ENCODE results near the gene LCN1. TPM values are rescaled to one million over a fixed set of nuclear protein-coding genes. Genes with fewer than 3 reads are reported as not detected.

The LCN1 gene
- total and polyA plus RNA-seq, 2 experiments from 2014 or later = 0.27 TPM; not detected in 1

GRCh38 chr9:135471791-135472640 is 49.2 kb upstream of the LCN1 start:
- Histone ChIP-seq H3K9me2 (ENCODE audit: insufficient read depth) (no peaks in the 10 kb centered on the region), H3K36me3 (ENCODE audit: insufficient read depth) (no peaks in the 10 kb centered on the region), H3F3A (replicated peaks; ENCODE audit: low read depth) (no peaks in the 10 kb centered on the region), H3K4me2 (peak overlapping the region; percentile 51; the same call in 1 of the 2 replicates), H3K79me2 (replicated peaks; ENCODE audit: insufficient read depth) (peaks cover 3% of the 10 kb centered on the region; the same call in 1 of the 2 replicates), H2AFZ (no peak overlapping the region), H3K27ac (ENCODE audit: low read depth) (peak overlapping the region; percentile 50; the same call in 1 of the 2 replicates), H3K27me3 (ENCODE audit: insufficient read depth) (no peaks in the 10 kb centered on the region), H3K4me1 (ENCODE audit: insufficient read depth) (0 out of 2 replicates have a peak, but pooled peaks cover 6% of the 10 kb centered on the region), H3K4me3 (no peak overlapping the region), H4K20me1 (replicated peaks; ENCODE audit: insufficient read depth) (no peaks in the 10 kb centered on the region)
- Mint-ChIP-seq H3K27me3 (ENCODE audit: insufficient read depth, low read depth, poor library complexity) (peaks cover 5% of the 10 kb centered on the region), H3K4me1 (peaks cover 32% of the 10 kb centered on the region), H3K27ac (peak overlapping the region; percentile 6; the same call in 1 of the 2 replicates), H3K4me3 (no peak overlapping the region; the same call in 2 of the 3 replicates), H3K9me3 (no peaks in the 10 kb centered on the region), H3K36me3 (ENCODE audit: low read depth) (no peaks in the 10 kb centered on the region)
- peak; percentile 57 for DNase-seq (ENCODE audit: low spot score)
- ATAC-seq = peak; percentile 42
- TF ChIP-seq CREB1 (CRISPR knock-in tag; IDR thresholded peaks at IDR 0.05; ENCODE audit: low read depth) (no peak), ZNF114 (CRISPR knock-in tag; IDR thresholded peaks at IDR 0.05) (no peak), ZNF331 (CRISPR knock-in tag; IDR thresholded peaks at IDR 0.05; ENCODE audit: low read depth) (no peak), ZNF462 (CRISPR knock-in tag; IDR thresholded peaks at IDR 0.05) (no peak), EZH2phosphoT487 (IDR thresholded peaks at IDR 0.05; ENCODE audit: unreplicated experiment) (no peak)

All from GM23338 (cell line).